Naive thymus-derived CD4-positive, alpha-beta T cell (primary cell): ENCODE measurements around the gene OTOP2. TPM values are rescaled to one million over a fixed set of nuclear protein-coding genes. Genes with fewer than 3 reads are reported as not detected.

Experiments used
- ATAC-seq: fragments of 150-1000 bp; cut with Tn5 transposase; 2 replicates; pipeline ENCODE4 v1.10.0; 2021; ENCODE audit warnings: mild to moderate bottlenecking, moderate library complexity
- CTCF ChIA-PET: fragments of 350-600 bp; sonication (Branson Sonifier 250); formaldehyde crosslinking; loops from one replicate; lab custom pipeline; 2021; ENCODE audit warnings: antibody characterized with exemption; lab: Charles Lee
- POLR2A ChIA-PET: fragments of 350-600 bp; sonication (Branson Sonifier 250); formaldehyde crosslinking; loops from one replicate; lab custom pipeline; 2021; ENCODE audit warnings: antibody characterized with exemption, inconsistent platforms; lab: Charles Lee
- DNase-seq, 9 donors: peaks; one replicate each; pipeline versions ENCODE4 v3.0.0 to v3.0.0-alpha.2; 2020 to 2022; ENCODE audit warnings: mixed read lengths in 1 of 9
- H3K27ac ChIP-seq: one replicate; pipeline ENCODE4 v1.7.0; 2013; ENCODE audit warnings: mild to moderate bottlenecking, low read depth, low read length, moderate library complexity
- H3K27me3 ChIP-seq, 2 donors: one replicate each; pipeline ENCODE4 v1.7.0; 2013; ENCODE audit warnings: low read length in 2 of 2, mild to moderate bottlenecking in 2 of 2, moderate library complexity in 2 of 2; ENCODE audit not compliant: control insufficient read depth in 2 of 2, insufficient read depth in 2 of 2
- H3K36me3 ChIP-seq, 3 experiments: 1 replicate in 2 of 3; 2 replicates in 1 of 3; pipeline ENCODE4 v1.7.0; 2013; ENCODE audit warnings: low read length in 3 of 3, mild to moderate bottlenecking in 3 of 3, moderate library complexity in 1 of 3; ENCODE audit not compliant: insufficient read depth in 3 of 3, control insufficient read depth in 2 of 3
- H3K4me1 ChIP-seq, 2 donors: one replicate each; pipeline ENCODE4 v1.7.0; 2013; ENCODE audit warnings: low read length in 2 of 2, mild to moderate bottlenecking in 2 of 2, moderate library complexity in 1 of 2; ENCODE audit not compliant: control insufficient read depth in 2 of 2, insufficient read depth in 2 of 2
- H3K4me3 ChIP-seq: 2 replicates; pipeline ENCODE4 v1.7.0; 2013; ENCODE audit warnings: mild to moderate bottlenecking, low read length
- H3K9me3 ChIP-seq, 3 experiments: 1 replicate in 2 of 3; 2 replicates in 1 of 3; pipeline ENCODE4 v1.7.0; 2013; ENCODE audit warnings: low read length in 3 of 3; ENCODE audit not compliant: control insufficient read depth in 2 of 3
- H3K27ac Mint-ChIP-seq, 9 donors: one replicate each; pipeline ENCODE4 v1.8.0; 2020 to 2022; ENCODE audit warnings: mixed read lengths in 9 of 9, mild to moderate bottlenecking in 8 of 9, moderate library complexity in 5 of 9, inconsistent platforms in 2 of 9
- H3K27me3 Mint-ChIP-seq, 5 donors: one replicate each; pipeline ENCODE4 v1.8.0; 2021 to 2022; ENCODE audit warnings: mixed read lengths in 5 of 5, mild to moderate bottlenecking in 1 of 5
- H3K36me3 Mint-ChIP-seq, 5 donors: one replicate each; pipeline ENCODE4 v1.8.0; 2020 to 2022; ENCODE audit warnings: mixed read lengths in 5 of 5, mild to moderate bottlenecking in 3 of 5, inconsistent platforms in 1 of 5
- H3K4me1 Mint-ChIP-seq, 7 donors: one replicate each; pipeline ENCODE4 v1.8.0; 2020 to 2022; ENCODE audit warnings: mixed read lengths in 7 of 7, mild to moderate bottlenecking in 3 of 7, inconsistent platforms in 1 of 7
- H3K4me3 Mint-ChIP-seq, 10 donors: one replicate each; pipeline ENCODE4 v1.8.0; 2020 to 2022; ENCODE audit warnings: mild to moderate bottlenecking in 10 of 10, mixed read lengths in 10 of 10, moderate library complexity in 6 of 10, inconsistent platforms in 2 of 10
- H3K9me3 Mint-ChIP-seq, 11 donors: one replicate each; pipeline ENCODE4 v1.8.0; 2020 to 2022; ENCODE audit warnings: mixed read lengths in 11 of 11, mild to moderate bottlenecking in 4 of 11, inconsistent platforms in 1 of 11, moderate library complexity in 1 of 11
- intact Hi-C, 2 donors: fragments of 100-400 bp; cut with micrococcal nuclease; formaldehyde crosslinking; loops; one replicate each; pipeline ENCODE4 v1.15.1; 2023
- polyA plus RNA-seq, 2 donors: library from polyadenylated mRNA; unstranded; fragments of 300-500 nt; fragmentation: Illumina TruSeq; gene quantifications; one replicate each; pipeline ENCODE4 v1.2.3, GENCODE V29; 2021
- total RNA-seq, 6 experiments: library from RNA in 5 of 6; stranded (reverse) in 5 of 6; gene quantifications; 1 replicate in 5 of 6; 2 replicates in 1 of 6; pipeline ENCODE4 v1.2.3 and lab custom pipeline; 2021 to 2026

OTOP2 gene
- total and polyA plus RNA-seq, 7 experiments from 2014 or later: not detected

- Mint-ChIP-seq H3K27ac (no peak overlapping the region), H3K27me3 (peaks cover 62 to 84% (median 73%) of the 10 kb centered on the region in 5 donors)
- ATAC-seq: no peak
Observed at GRCh38 chr17:74935048-74935447, 11.0 kb downstream of the OTOP2 start.

GRCh38 chr17:74935585-74936469 lies 11.8 kb downstream of the OTOP2 start, which contains the start of gene OTOP3:
Gene OTOP3, plus strand, starts transcription at chr17:74935898. Its CDS starts 24 bp downstream, at chr17:74935922.
- H3K9me3 Mint-ChIP-seq: peaks cover 0 to 3% (median 0%) of the 10 kb centered on the region in 11 donors
- CTCF ChIA-PET: no interaction called here
- intact Hi-C loops: no loop called here
- H3K4me1 ChIP-seq: no peaks in the 10 kb centered on the region
- H3K27ac Mint-ChIP-seq: no peak within 1 kb of the TSS
- no peak within 1 kb of the TSS for H3K27ac ChIP-seq
- no peak for ATAC-seq
- H3K4me1 Mint-ChIP-seq: peaks cover 0 to 6% (median 0%) of the 10 kb centered on the region in 7 donors
- no peaks in the 10 kb centered on the region for H3K9me3 ChIP-seq
- POLR2A ChIA-PET: no interaction called here
- H3K27me3 ChIP-seq: peaks cover 0 to 15% of the 10 kb centered on the region in 2 donors
- peaks cover 55 to 77% (median 71%) of the 10 kb centered on the region in 5 donors for H3K27me3 Mint-ChIP-seq
- peak within 1 kb of the TSS in 1 of 10 donors; percentile 12 for H3K4me3 Mint-ChIP-seq
- no peaks in the 10 kb centered on the region for H3K36me3 ChIP-seq
- H3K36me3 Mint-ChIP-seq: peaks cover 0 to 4% (median 0%) of the 10 kb centered on the region in 5 donors
- DNase-seq: no peak
- H3K4me3 ChIP-seq: no peak within 1 kb of the TSS

More at GRCh38 chr17:74935048-74935447, 11.0 kb downstream of the OTOP2 start:
- H3K36me3 Mint-ChIP-seq: peaks cover 0 to 7% (median 0%) of the 10 kb centered on the region in 5 donors
- Histone ChIP-seq H3K27ac (no peak overlapping the region), H3K4me1 (no peaks in the 10 kb centered on the region), H3K4me3 (no peak overlapping the region), H3K9me3 (no peaks in the 10 kb centered on the region), H3K27me3 (peaks cover 0 to 15% of the 10 kb centered on the region in 2 donors), H3K36me3 (no peaks in the 10 kb centered on the region)
- H3K4me1 Mint-ChIP-seq: peaks cover 0 to 6% (median 0%) of the 10 kb centered on the region in 7 donors
- H3K9me3 Mint-ChIP-seq: peaks cover 0 to 3% (median 0%) of the 10 kb centered on the region in 11 donors
- ChIA-PET CTCF (interaction anchor here (1.4 kb wide), 1 partner anchor 23 kb away, joined by 4 read pairs; no protein-coding TSS in a partner anchor), POLR2A (no interaction called here)
- intact Hi-C loops: no loop called here
- H3K4me3 Mint-ChIP-seq: peak overlapping the region in 1 of 10 donors; percentile 12
- DNase-seq: no peak

- no peaks in the 10 kb centered on the region for H3K9me3 ChIP-seq
- Mint-ChIP-seq H3K9me3 (peaks cover 0 to 3% (median 0%) of the 10 kb centered on the region in 11 donors), H3K27me3 (peaks cover 49 to 71% (median 66%) of the 10 kb centered on the region in 5 donors), H3K36me3 (peaks cover 0 to 3% (median 0%) of the 10 kb centered on the region in 5 donors), H3K4me3 (no peak overlapping the region), H3K4me1 (peaks cover 0 to 6% (median 0%) of the 10 kb centered on the region in 7 donors), H3K27ac (no peak overlapping the region)
- intact Hi-C loops: no loop called here
- POLR2A ChIA-PET: no interaction called here
- H3K4me1 ChIP-seq: no peaks in the 10 kb centered on the region
- no peak overlapping the region for H3K4me3 ChIP-seq
- H3K36me3 ChIP-seq: no peaks in the 10 kb centered on the region
- no peak overlapping the region for H3K27ac ChIP-seq
- CTCF ChIA-PET: no interaction called here
- DNase-seq (no peak), ATAC-seq (no peak)
- peaks cover 0 to 15% of the 10 kb centered on the region in 2 donors for H3K27me3 ChIP-seq
Observed at GRCh38 chr17:74936470-74936799, 12.4 kb downstream of the OTOP2 start.

GRCh38 chr17:74937064-74938051 lies 13.3 kb downstream of the OTOP2 start:
- ATAC-seq: no peak
- peaks cover 0 to 15% of the 10 kb centered on the region in 2 donors for H3K27me3 ChIP-seq
- H3K4me3 ChIP-seq: no peak overlapping the region
- no peaks in the 10 kb centered on the region for H3K36me3 ChIP-seq
- Mint-ChIP-seq H3K4me1 (peaks cover 0 to 6% (median 0%) of the 10 kb centered on the region in 7 donors), H3K36me3 (peaks cover 0 to 3% (median 0%) of the 10 kb centered on the region in 5 donors), H3K9me3 (peaks cover 0 to 3% (median 0%) of the 10 kb centered on the region in 11 donors), H3K27me3 (peaks cover 41 to 66% (median 65%) of the 10 kb centered on the region in 5 donors), H3K4me3 (peak overlapping the region in 1 of 10 donors; percentile 6), H3K27ac (no peak overlapping the region)
- ChIA-PET CTCF (no interaction called here), POLR2A (no interaction called here)
- no peak overlapping the region for H3K27ac ChIP-seq
- H3K4me1 ChIP-seq: no peaks in the 10 kb centered on the region
- intact Hi-C loops: no loop called here
- H3K9me3 ChIP-seq: no peaks in the 10 kb centered on the region
- DNase-seq: no peak

- Mint-ChIP-seq H3K4me1 (peaks cover 0 to 6% (median 0%) of the 10 kb centered on the region in 7 donors), H3K4me3 (no peak overlapping the region), H3K27me3 (peaks cover 34 to 58% (median 55%) of the 10 kb centered on the region in 5 donors), H3K9me3 (peaks cover 0 to 3% (median 0%) of the 10 kb centered on the region in 11 donors), H3K36me3 (peaks cover 0 to 3% (median 0%) of the 10 kb centered on the region in 5 donors), H3K27ac (peak overlapping the region in 1 of 9 donors; percentile 39)
- H3K27ac ChIP-seq: no peak overlapping the region
- POLR2A ChIA-PET: no interaction called here
- DNase-seq: no peak
- H3K4me1 ChIP-seq: no peaks in the 10 kb centered on the region
- H3K4me3 ChIP-seq: no peak overlapping the region
- ATAC-seq: no peak
- CTCF ChIA-PET: no interaction called here
- intact Hi-C loops: no loop called here
- no peaks in the 10 kb centered on the region for H3K9me3 ChIP-seq
- peaks cover 0 to 15% of the 10 kb centered on the region in 2 donors for H3K27me3 ChIP-seq
- no peaks in the 10 kb centered on the region for H3K36me3 ChIP-seq
Observed at GRCh38 chr17:74938194-74938950, 14.3 kb downstream of the OTOP2 start.
